Muscle layer of colon (tissue), 2 donors: ENCODE data around the gene CTDP1.

ENCODE experiments used
- H3K27ac ChIP-seq: one replicate; pipeline ENCODE4 v1.7.0; 2013; ENCODE audit warnings: low read depth, mild to moderate bottlenecking, low read length, moderate library complexity
- H3K27me3 ChIP-seq, 2 donors: one replicate each; pipeline ENCODE4 v1.7.0; 2013; ENCODE audit warnings: low read length in 2 of 2, mild to moderate bottlenecking in 2 of 2; ENCODE audit not compliant: insufficient read depth in 2 of 2, control insufficient read depth in 1 of 2
- H3K36me3 ChIP-seq: one replicate; pipeline ENCODE4 v1.7.0; 2013; ENCODE audit warnings: mild to moderate bottlenecking, low read length; ENCODE audit not compliant: insufficient read depth
- H3K4me1 ChIP-seq: one replicate; pipeline ENCODE4 v1.7.0; 2013; ENCODE audit warnings: mild to moderate bottlenecking, low read length; ENCODE audit not compliant: insufficient read depth
- H3K4me3 ChIP-seq, 2 donors: one replicate each; pipeline ENCODE4 v1.7.0; 2013; ENCODE audit warnings: low read length in 2 of 2, low read depth in 1 of 2, mild to moderate bottlenecking in 1 of 2, moderate library complexity in 1 of 2
- H3K9ac ChIP-seq: one replicate; pipeline ENCODE4 v1.7.0; 2013; ENCODE audit warnings: low read length
- H3K9me3 ChIP-seq: one replicate; pipeline ENCODE4 v1.7.0; 2013; ENCODE audit warnings: mild to moderate bottlenecking, low read length
- donor health status: abdominal sarcoma.
- donor health status: Adenocarcinoma of cecum.

Gene CTDP1

DNA sequence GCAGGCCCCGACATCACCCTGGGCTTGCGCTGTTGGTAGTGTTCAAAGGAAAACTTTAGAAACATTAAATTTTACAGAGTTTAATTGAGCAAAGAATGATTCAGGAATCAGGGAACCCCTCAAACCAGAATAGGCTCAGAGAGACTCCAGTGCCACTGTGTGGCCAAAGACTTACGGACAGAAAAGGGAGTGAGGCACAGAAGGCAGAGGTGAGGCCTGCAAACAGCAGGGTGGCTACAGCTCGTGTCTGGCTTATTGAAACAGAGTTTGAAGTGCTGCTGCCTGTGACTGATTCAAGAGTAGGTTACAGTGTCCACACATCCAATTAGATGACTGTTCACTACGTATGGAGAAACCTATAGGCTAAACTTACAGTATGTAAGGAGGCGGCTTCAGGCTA is 2.4 kb upstream of the CTDP1 start:
- Histone ChIP-seq H3K4me3 (no peak overlapping the region), H3K36me3 (peaks cover 7% of the 10 kb centered on the region), H3K27me3 (no peaks in the 10 kb centered on the region), H3K9me3 (no peaks in the 10 kb centered on the region), H3K9ac (no peak overlapping the region), H3K27ac (no peak overlapping the region), H3K4me1 (peaks cover 26% of the 10 kb centered on the region)

GRCh38 chr18:79677840-79678239 is 1.8 kb upstream of the CTDP1 start:
- Histone ChIP-seq H3K4me1 (peaks cover 26% of the 10 kb centered on the region), H3K9me3 (no peaks in the 10 kb centered on the region), H3K27me3 (no peaks in the 10 kb centered on the region), H3K27ac (peak overlapping the region; percentile 98), H3K4me3 (peak overlapping the region in 1 of 2 donors; percentile 54), H3K9ac (peak overlapping the region; percentile 50), H3K36me3 (peaks cover 7% of the 10 kb centered on the region)

- Histone ChIP-seq H3K27ac (peak overlapping the region; percentile 98), H3K36me3 (peaks cover 7% of the 10 kb centered on the region), H3K4me1 (peaks cover 26% of the 10 kb centered on the region), H3K4me3 (peak overlapping the region; percentile 54 to 87), H3K27me3 (no peaks in the 10 kb centered on the region), H3K9ac (peak overlapping the region; percentile 50), H3K9me3 (no peaks in the 10 kb centered on the region)
Measured at GRCh38 chr18:79678665-79679551, 695 bp upstream of the CTDP1 start.

DNA sequence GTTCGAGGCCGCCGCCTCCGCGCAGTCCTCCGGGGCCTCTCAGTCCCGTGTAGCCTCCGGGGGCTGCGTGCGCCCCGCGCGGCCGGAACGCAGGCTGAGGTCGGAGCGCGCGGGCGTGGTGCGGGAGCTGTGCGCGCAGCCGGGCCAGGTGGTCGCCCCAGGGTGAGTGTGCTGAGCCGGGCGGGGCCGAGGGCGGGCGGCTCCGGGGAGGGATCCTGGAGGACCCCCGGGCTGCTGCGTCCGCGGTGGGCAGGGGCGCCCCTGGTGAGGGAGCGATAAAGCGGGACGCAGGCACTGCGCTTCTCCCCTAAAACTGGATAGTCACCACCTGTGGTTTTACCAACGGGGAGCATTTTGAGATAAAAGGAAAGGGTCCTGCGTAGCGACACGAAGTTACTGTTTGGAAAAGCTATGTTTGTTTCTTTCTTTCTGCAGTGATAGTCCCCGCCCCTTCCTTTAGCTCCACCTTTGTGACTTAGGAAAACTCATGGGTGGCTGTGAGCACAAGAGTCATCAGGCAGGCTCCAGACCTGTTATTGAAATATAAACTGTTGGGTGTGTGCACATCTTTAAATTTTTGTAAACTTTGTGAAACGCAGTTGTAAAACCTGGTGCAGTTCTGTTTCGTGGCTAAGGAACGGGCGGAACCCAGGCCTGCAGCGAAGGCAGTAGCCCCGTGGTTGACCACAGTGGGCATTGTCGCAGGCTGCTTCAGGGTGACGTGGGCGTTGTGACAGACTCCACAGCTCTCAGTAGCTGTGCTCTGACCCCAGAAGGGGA is 687 bp downstream of the CTDP1 start:
- H3K9ac ChIP-seq: no peak overlapping the region
- H3K4me3 ChIP-seq: peak overlapping the region; percentile 54 to 87
- no peaks in the 10 kb centered on the region for H3K27me3 ChIP-seq
- H3K9me3 ChIP-seq: no peaks in the 10 kb centered on the region
- H3K36me3 ChIP-seq: peaks cover 7% of the 10 kb centered on the region
- peak overlapping the region; percentile 98 for H3K27ac ChIP-seq
- H3K4me1 ChIP-seq: peaks cover 26% of the 10 kb centered on the region

GRCh38 chr18:79680891-79681339 is 1.3 kb downstream of the CTDP1 start:
- Histone ChIP-seq H3K36me3 (peaks cover 7% of the 10 kb centered on the region), H3K4me1 (peaks cover 26% of the 10 kb centered on the region), H3K9ac (no peak overlapping the region), H3K9me3 (no peaks in the 10 kb centered on the region), H3K4me3 (peak overlapping the region; percentile 54 to 87), H3K27me3 (no peaks in the 10 kb centered on the region), H3K27ac (no peak overlapping the region)

GRCh38 chr18:79681484-79682387 is 2.1 kb downstream of the CTDP1 start:
- H3K36me3 ChIP-seq: no peaks in the 10 kb centered on the region
- H3K4me3 ChIP-seq: peak overlapping the region in 1 of 2 donors; percentile 54
- H3K9ac ChIP-seq: no peak overlapping the region
- no peaks in the 10 kb centered on the region for H3K9me3 ChIP-seq
- no peaks in the 10 kb centered on the region for H3K27me3 ChIP-seq
- peaks cover 26% of the 10 kb centered on the region for H3K4me1 ChIP-seq
- H3K27ac ChIP-seq: no peak overlapping the region

DNA sequence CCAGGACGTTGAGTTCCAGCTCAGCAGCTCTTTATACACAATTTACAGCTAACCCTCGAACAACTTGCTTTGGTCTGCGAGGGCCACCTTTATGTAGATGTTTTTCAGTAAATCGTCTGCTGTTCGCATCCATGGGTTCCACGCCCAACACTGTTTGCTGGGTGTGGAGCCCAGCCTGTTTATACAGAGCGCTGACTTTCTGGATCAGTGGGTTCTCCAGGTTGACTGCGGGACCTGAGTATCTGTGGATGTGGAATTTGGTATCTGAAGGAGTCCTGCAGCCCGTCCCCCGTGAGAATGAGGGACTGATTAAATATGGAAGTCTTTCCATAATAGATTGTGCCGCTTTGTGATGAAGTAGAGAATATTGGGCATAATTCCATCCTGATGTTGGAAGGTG is 2.9 kb downstream of the CTDP1 start:
- Histone ChIP-seq H3K4me3 (no peak overlapping the region), H3K9ac (no peak overlapping the region), H3K9me3 (no peaks in the 10 kb centered on the region), H3K27me3 (no peaks in the 10 kb centered on the region), H3K36me3 (no peaks in the 10 kb centered on the region), H3K27ac (no peak overlapping the region), H3K4me1 (peaks cover 22% of the 10 kb centered on the region)

GRCh38 chr18:79682894-79683625 is 3.5 kb downstream of the CTDP1 start:
- H3K9ac ChIP-seq: no peak overlapping the region
- H3K9me3 ChIP-seq: no peaks in the 10 kb centered on the region
- no peaks in the 10 kb centered on the region for H3K36me3 ChIP-seq
- peaks cover 17% of the 10 kb centered on the region for H3K4me1 ChIP-seq
- no peak overlapping the region for H3K27ac ChIP-seq
- H3K4me3 ChIP-seq: no peak overlapping the region
- H3K27me3 ChIP-seq: no peaks in the 10 kb centered on the region

DNA sequence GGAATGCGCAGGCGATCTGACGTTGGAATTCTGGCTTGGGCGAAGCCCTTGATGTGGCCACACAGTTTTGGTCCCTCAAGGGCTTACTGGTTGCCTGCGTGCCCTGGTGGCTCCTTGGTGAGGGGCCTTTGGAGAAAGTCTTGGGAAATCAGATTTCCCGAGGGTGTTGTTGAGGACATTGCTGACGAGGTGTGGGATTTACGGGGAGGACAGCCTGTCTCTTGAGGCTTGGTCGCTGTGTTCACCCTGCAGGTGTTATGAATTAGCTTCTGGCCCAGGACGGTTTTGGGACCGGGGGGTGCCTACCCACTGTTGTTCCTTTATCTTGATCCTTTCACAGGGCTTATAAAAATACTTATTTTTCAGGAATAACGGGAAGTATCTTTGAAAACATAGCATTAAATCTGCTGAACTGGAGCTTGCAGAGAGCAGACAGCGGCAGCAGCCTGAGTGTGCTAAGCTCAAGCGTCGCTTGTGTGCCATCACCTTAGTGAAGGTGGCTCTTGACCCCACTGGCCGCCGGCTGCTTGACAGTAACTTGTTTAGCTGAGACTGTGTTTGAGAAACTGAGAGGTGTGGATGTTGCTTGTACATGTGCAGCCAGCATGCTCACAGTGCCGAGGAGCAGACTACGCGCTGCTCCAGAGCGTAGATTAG is 4.2 kb downstream of the CTDP1 start:
- H3K9me3 ChIP-seq: no peaks in the 10 kb centered on the region
- H3K4me1 ChIP-seq: peaks cover 12% of the 10 kb centered on the region
- no peak overlapping the region for H3K4me3 ChIP-seq
- no peak overlapping the region for H3K27ac ChIP-seq
- H3K9ac ChIP-seq: no peak overlapping the region
- no peaks in the 10 kb centered on the region for H3K27me3 ChIP-seq
- H3K36me3 ChIP-seq: no peaks in the 10 kb centered on the region

- no peak overlapping the region for H3K27ac ChIP-seq
- H3K4me1 ChIP-seq: peaks cover 12% of the 10 kb centered on the region
- no peak overlapping the region for H3K9ac ChIP-seq
- no peaks in the 10 kb centered on the region for H3K36me3 ChIP-seq
- H3K9me3 ChIP-seq: no peaks in the 10 kb centered on the region
- no peak overlapping the region for H3K4me3 ChIP-seq
- no peaks in the 10 kb centered on the region for H3K27me3 ChIP-seq
Measured at GRCh38 chr18:79684283-79684631, 4.7 kb downstream of the CTDP1 start.
